Ishikawa (cell line): Measurements from ENCODE around the gene EYS.

Source experiments
- CEBPB ChIP-seq: IDR thresholded peaks from 2 replicates; pipeline ENCODE4 v1.6.1; 2012
- EP300 ChIP-seq: IDR thresholded peaks from 2 replicates; pipeline ENCODE4 v1.6.1; 2012; ENCODE audit warnings: borderline replicate concordance
- RAD21 ChIP-seq: IDR thresholded peaks from 2 replicates; pipeline ENCODE4 v1.6.1; 2012; ENCODE audit warnings: low read depth
- ZBTB7A ChIP-seq: IDR thresholded peaks from 2 replicates; pipeline ENCODE4 v1.6.1; 2012; ENCODE audit warnings: low read depth
- TF ChIP-seq, protein P1 (sequence below): IDR thresholded peaks from 2 replicates; pipeline ENCODE4 v1.6.1; 2012
- TF ChIP-seq, protein P2 (sequence below): IDR thresholded peaks from 2 replicates; pipeline ENCODE4 v1.6.1; 2012; ENCODE audit warnings: low read depth, mild to moderate bottlenecking

DNA sequence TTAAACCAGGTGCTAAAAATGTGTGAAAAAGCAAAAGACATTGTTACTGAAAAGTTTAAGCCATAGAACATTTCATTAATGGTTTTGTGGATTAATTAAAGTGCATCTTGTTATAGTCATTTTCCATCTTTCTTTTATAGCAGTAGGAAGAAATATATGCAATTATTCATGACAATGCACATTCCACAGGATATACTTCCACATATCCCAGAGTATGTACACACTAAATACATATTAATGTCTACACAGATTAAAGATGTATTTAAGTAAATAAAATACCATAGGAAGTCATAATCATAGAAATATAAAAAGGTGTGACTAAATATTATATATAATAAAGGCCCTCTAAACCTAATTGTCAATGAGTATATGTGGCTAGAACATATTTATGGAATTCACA, 1492.7 kb downstream of the EYS start:
- TF ChIP-seq, protein P1, sequence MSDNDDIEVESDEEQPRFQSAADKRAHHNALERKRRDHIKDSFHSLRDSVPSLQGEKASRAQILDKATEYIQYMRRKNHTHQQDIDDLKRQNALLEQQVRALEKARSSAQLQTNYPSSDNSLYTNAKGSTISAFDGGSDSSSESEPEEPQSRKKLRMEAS, result no peak
- TF ChIP-seq ZBTB7A (no peak), EP300 (no peak), CEBPB (no peak), RAD21 (no peak)
- TF ChIP-seq, protein P2, sequence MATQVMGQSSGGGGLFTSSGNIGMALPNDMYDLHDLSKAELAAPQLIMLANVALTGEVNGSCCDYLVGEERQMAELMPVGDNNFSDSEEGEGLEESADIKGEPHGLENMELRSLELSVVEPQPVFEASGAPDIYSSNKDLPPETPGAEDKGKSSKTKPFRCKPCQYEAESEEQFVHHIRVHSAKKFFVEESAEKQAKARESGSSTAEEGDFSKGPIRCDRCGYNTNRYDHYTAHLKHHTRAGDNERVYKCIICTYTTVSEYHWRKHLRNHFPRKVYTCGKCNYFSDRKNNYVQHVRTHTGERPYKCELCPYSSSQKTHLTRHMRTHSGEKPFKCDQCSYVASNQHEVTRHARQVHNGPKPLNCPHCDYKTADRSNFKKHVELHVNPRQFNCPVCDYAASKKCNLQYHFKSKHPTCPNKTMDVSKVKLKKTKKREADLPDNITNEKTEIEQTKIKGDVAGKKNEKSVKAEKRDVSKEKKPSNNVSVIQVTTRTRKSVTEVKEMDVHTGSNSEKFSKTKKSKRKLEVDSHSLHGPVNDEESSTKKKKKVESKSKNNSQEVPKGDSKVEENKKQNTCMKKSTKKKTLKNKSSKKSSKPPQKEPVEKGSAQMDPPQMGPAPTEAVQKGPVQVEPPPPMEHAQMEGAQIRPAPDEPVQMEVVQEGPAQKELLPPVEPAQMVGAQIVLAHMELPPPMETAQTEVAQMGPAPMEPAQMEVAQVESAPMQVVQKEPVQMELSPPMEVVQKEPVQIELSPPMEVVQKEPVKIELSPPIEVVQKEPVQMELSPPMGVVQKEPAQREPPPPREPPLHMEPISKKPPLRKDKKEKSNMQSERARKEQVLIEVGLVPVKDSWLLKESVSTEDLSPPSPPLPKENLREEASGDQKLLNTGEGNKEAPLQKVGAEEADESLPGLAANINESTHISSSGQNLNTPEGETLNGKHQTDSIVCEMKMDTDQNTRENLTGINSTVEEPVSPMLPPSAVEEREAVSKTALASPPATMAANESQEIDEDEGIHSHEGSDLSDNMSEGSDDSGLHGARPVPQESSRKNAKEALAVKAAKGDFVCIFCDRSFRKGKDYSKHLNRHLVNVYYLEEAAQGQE, result no peak
